Tibial nerve (tissue), 3 donors: ENCODE results near the gene ELOVL6.

ENCODE experiments used
- POLR2A ChIP-seq, 2 donors: fragments of 450-650 bp; IDR thresholded peaks; one replicate each; pipeline ENCODE4 v1.6.1; 2017; ENCODE audit warnings: antibody characterized with exemption in 2 of 2, mild to moderate bottlenecking in 2 of 2, moderate library complexity in 2 of 2
- TF ChIP-seq, protein P1 (sequence below), 5 experiments: fragments of 200-600 bp in 3 of 5; fragments of 450-650 bp in 2 of 5; sonication (generic) in 3 of 5; IDR thresholded peaks; one replicate each; pipeline ENCODE4 v1.5.1; 2016 to 2019; ENCODE audit warnings: antibody characterized with exemption in 5 of 5, mild to moderate bottlenecking in 3 of 5, moderate library complexity in 2 of 5

DNA sequence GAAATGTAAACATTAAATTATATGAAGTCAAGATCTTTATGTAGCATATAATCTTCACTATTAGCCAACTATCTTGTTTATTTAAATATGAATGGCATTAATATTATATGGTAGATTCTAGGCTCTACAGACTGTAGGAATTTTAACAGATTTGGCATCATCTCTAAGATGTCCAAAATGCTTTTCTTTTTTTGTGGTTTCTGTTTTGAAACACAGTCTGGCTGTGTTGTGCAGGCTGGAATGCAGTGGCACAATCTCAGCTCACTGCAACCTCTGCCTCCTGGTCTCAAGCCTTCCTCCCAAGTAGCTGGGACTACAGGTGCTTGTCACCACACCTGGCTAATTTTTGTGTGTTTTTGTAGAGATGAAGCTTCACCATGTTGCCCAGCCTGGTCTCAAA is 76.2 kb downstream of the ELOVL6 start:
- TF ChIP-seq, protein P1, sequence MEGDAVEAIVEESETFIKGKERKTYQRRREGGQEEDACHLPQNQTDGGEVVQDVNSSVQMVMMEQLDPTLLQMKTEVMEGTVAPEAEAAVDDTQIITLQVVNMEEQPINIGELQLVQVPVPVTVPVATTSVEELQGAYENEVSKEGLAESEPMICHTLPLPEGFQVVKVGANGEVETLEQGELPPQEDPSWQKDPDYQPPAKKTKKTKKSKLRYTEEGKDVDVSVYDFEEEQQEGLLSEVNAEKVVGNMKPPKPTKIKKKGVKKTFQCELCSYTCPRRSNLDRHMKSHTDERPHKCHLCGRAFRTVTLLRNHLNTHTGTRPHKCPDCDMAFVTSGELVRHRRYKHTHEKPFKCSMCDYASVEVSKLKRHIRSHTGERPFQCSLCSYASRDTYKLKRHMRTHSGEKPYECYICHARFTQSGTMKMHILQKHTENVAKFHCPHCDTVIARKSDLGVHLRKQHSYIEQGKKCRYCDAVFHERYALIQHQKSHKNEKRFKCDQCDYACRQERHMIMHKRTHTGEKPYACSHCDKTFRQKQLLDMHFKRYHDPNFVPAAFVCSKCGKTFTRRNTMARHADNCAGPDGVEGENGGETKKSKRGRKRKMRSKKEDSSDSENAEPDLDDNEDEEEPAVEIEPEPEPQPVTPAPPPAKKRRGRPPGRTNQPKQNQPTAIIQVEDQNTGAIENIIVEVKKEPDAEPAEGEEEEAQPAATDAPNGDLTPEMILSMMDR (IDR thresholded peaks at IDR 0.05), result no peak
- no peak for TF ChIP-seq POLR2A (IDR thresholded peaks at IDR 0.05)
